Measurements from ENCODE around the gene LIPT2.

Gene LIPT2

GRCh38 chr11:74494916-74495315 is 1.4 kb upstream of the LIPT2 start:
- no peak for DNase-seq

- no peak for DNase-seq
Observed at GRCh38 chr11:74493791-74494630, 487 bp upstream of the LIPT2 start.

- no peak for DNase-seq
Observed at GRCh38 chr11:74492084-74492483, 1.4 kb downstream of the LIPT2 start.

DNA sequence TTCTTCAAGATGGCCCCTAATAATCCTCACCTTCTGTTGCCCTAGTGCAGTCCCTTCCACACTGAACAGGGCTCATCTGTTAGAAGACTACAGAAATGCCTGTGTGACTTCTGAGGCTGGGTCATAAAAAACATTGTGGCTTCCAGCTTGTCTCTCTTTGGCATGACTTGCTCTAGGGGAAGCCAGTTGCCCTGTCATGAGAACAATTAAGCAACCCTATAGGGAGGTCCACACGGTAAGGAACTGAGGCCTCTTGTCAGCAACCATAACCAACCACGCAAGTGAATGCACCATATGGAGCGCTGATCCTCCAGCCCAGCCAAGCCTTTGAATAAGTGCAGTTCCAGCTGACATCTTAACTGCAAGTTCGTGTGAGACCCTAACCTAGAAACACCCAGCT is 2.6 kb downstream of the LIPT2 start:
- DNase-seq: no peak

GRCh38 chr11:74487875-74488274 is 5.6 kb downstream of the LIPT2 start:
- no peak for DNase-seq

- DNase-seq: no peak
Observed at GRCh38 chr11:74485868-74486267, 7.7 kb downstream of the LIPT2 start.

- DNase-seq: no peak
Observed at GRCh38 chr11:74480688-74481417, 12.7 kb downstream of the LIPT2 start.

GRCh38 chr11:74479732-74480123 is 13.8 kb downstream of the LIPT2 start:
- DNase-seq: no peak

- no peak for DNase-seq
Observed at GRCh38 chr11:74478877-74479731, 14.4 kb downstream of the LIPT2 start.

DNA sequence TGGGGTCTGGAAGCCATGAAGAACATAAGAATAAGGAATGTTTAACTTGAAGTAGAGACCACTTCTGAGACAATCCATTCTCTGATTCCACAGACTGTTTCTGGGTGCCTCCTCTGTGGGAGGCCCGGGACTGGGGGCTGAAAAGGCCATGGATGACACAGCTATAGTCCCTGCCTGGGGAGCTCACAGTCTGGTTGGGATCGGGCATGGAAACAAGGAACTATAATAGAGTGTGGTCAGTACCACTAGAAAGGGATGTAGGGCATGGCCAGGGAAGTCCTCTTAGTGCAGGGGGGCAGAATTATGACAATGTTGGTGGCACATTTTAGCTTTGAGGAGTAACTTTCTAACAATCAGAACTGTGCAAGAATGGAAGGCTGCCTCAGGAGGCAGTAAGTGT is 17.0 kb downstream of the LIPT2 start:
- no peak for DNase-seq

- no peak for DNase-seq
Observed at GRCh38 chr11:74474316-74474715, 19.2 kb downstream of the LIPT2 start.

DNA sequence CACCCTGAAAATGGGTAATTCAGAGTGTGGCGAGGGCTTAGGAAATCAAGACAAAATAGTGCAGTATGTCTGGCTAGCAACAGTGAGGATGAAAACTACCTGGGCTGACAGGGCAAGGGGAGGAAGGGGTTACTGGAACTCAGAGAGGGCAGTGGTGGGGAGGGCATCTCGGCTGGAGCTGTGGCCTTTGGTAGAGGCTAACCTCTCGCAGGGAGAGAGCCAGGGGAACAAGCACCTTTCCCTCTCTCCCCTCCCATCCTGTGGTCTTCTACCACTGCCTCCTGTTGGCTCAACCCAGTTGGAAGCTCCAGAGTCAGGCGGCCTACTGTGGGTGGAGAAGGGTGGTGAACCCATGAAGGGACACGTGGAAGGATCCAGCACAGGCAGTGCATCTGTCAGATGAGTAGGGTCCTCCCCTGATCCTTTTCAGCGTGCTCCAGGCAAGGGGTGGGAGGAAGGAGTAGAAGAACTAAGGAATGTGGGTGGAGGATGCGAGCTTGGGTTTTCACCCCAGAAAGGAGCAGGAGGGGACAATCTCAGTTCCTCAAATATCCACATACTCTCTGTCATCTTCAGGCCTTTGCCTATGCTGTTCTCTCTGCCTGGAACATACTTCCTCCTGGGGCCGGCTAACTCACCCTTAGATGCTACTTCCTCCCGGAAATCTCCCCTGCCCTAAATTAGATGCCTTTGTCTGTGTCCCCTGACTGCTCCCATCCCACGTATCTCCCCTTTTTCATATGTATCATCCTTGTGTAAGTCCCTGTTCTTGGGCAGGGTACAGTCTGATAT is 19.9 kb downstream of the LIPT2 start:
- DNase-seq: no peak

DNA sequence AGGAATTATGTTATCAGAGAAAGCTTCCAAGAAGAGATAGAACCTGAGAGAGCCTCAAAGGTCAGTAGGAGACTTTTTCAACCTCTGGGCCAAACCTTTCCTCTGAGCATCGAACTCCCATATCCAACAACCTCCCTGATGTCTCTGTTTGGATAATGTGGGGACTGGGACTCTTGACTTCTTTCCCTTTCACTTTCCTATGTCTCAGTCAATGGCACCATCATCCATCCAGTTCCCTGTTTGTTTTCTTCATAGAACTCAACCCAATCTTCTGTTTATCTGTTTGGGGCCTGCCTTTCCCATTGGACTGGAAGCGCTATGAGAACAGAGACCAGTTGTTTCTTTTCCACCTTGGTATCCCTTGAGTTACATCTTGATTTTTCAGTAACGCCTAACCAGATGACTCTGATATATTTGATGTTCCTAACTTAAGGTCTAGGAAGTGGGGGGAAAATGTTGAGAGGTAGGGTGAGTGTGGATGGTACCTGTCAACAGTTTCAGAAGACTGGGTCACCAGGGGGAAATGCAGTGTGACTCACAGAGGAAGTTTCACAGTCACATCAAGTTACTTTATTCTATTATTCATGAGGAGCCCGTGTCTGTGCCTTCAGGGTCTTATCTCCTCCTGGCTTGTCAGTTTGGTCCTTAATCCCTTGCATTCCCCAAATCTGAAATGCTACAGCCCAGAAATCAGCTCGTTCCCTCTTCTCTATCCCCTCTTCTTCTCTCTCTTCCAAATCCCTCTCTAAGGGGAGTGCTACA is 21.7 kb downstream of the LIPT2 start:
- DNase-seq: no peak

- no peak for DNase-seq
Observed at GRCh38 chr11:74471037-74471436, 22.5 kb downstream of the LIPT2 start.

- no peak for DNase-seq
Observed at GRCh38 chr11:74470526-74470925, 23.0 kb downstream of the LIPT2 start.

DNA sequence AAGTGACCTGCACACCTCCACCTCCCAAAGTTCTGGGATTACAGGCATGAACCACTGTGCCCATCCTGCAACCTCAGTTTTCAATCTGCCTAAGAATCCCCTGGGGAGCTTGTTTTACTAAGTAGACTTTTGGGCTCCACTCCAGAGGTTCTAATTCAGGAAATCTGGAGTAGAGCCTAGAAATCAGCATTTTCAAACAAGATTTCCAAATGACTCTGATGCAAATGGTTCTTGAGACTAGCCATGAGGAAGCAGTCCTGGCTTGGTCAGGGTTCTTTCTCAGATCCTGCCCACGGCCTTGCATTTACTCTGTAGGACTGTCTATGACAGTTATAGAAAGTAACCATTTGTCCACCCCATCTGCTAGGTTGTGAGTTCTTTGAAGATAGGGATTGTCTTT is 24.6 kb downstream of the LIPT2 start:
- no peak for DNase-seq

GRCh38 chr11:74468521-74468920 is 25.0 kb downstream of the LIPT2 start:
- no peak for DNase-seq

DNA sequence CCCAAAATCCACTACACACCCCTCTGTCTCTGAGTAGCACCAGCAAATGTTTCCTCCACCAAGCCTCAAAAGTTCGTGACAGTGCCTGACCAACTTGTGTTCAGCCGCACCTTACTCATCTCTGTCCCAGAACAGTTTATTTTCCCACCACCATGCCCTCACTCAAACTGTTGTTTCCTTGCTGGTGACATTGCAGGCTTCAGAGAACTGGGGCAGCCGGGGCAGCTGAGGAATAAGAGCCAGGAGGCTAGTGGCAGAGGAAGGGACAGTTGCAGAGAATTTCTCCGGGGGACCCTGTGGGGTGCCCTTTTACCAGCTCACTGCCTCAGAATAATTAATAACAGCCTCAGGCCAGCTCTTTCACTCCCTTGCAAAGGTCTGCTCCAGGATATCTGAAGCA is 25.5 kb downstream of the LIPT2 start:
- DNase-seq: no peak

GRCh38 chr11:74466916-74467885 is 26.3 kb downstream of the LIPT2 start, which contains the start of gene KCNE3:
Gene KCNE3 (minus strand): TSS chr11:74467549. CDS start chr11:74457563, 9,986 bp downstream.
- DNase-seq: no peak

DNA sequence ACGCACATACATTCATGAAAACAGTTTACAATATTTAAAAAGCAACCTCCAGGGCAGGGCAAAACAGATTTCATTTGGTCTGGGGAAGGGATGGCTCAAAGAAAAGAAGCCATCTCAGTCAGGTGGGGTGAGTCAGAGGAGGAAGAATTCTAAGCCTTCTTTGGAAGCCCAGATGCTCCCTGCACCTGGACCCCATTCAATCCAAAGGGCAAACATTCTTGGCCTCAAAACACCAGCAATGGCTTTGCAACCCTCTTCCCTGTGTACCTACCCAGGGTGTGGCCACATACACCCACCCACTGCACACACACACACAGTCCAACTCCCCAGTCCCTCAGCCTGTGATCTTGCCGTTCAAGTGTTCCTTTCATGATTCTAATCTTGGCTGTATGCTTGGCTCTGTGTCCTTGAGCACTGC is 28.2 kb downstream of the LIPT2 start:
- DNase-seq: no peak
